HG02763 (cell line): Measurements from ENCODE around the gene MINDY1.

Experiments
- ATAC-seq: cut with Tn5 transposase; IDR thresholded peaks from one replicate; pipeline ENCODE4 v1.9.1; 2021; ENCODE audit warnings: mild to moderate bottlenecking, moderate library complexity; ENCODE audit not compliant: unreplicated experiment

MINDY1 gene

DNA sequence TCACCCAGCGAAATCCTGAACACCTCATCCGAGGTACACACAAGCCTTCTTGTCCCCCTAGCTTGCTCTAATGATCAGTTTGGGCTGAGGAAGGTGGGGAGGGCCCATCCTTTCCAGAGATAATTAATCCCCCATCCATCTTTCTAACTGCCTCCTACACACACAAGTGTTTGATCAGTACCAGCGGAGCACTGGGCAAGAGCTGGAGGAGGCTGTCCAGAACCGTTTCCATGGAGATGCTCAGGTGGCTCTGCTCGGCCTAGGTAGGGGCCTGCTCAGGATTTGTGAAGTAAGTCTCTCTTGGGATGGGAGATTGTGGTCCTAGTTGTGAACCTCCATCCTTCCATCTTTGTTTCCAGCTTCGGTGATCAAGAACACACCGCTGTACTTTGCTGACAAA lies 18.8 kb downstream of the MINDY1 start:
- ATAC-seq: no peak

DNA sequence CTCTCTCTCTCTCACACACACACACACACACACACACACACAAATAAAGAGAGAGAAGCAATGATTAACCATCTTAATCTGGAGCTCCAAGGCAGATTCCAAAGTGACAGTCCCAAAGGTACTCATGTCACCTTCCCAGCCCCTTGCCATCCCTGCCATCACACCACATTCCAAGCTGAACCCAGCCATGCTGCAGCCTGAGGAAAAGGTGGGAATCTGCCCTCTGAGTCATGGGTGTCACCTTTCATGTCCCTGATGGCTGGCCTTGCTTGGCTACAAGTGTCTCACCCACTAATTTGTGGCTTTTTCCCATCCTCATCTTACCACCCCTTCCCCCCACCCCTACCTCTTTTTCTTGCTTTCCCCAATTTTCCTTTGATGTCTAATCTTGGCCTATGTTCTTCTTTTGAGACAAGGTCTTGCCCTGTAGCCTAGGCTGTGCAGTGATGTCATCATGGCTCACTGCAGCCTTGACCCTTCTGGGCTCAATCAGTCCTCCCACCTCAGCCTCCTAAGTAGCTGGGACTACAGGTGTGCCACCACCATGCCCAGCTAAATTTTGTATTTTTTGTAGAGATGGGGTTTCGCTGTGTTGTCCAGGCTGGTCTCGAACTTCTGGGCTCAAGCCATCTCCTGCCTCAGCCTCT lies 21.4 kb downstream of the MINDY1 start:
- ATAC-seq: no peak

DNA sequence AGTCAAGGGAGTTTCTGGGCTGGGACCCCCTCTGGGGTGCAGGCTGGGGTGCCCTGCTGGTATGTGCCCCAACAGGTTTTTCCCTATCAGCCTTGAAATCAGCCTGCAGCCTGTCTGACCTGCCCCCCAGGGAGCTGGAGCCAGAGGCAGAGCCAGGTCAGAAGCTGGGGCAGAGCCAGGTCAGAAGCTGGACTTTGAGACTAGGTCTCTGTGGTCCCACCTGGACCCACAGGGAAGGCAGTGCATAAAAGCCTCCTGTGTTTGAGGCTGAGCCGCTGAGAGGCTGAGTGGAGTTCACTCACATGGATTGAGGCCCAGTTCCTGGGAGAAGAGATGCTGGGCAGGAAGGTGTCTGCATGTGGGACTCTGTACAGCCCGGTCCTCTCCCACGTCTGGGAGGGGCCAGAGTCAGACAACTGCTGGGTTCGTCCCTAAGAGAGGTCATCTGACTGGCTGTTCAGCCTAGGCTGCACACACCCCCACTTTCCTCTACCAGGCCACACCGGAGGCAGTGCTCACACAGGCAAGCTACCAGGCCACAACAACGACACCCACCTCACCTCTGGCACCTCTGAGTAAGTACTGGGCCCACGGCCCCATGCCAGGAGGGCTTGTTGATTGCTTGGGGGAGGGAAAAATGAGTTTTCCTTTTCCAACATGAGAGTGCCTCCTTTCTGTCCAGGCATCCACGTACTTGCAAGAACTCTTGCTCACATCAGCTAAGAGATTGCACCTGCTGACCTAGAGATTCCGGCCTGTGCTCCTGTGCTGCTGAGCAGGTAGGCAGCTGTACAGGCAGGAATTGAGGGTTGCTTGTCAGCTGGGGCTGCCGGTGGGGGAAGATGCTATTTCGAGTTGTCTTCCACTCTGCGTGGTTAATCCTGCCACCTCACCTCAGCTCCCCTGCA lies 24.6 kb downstream of the MINDY1 start, which contains the start of gene ANXA9:
ANXA9 (plus strand) TSS at position 488 of the 908 bp plus-strand sequence. CDS start 814 bp downstream, outside the sequence.
- no peak for ATAC-seq

DNA sequence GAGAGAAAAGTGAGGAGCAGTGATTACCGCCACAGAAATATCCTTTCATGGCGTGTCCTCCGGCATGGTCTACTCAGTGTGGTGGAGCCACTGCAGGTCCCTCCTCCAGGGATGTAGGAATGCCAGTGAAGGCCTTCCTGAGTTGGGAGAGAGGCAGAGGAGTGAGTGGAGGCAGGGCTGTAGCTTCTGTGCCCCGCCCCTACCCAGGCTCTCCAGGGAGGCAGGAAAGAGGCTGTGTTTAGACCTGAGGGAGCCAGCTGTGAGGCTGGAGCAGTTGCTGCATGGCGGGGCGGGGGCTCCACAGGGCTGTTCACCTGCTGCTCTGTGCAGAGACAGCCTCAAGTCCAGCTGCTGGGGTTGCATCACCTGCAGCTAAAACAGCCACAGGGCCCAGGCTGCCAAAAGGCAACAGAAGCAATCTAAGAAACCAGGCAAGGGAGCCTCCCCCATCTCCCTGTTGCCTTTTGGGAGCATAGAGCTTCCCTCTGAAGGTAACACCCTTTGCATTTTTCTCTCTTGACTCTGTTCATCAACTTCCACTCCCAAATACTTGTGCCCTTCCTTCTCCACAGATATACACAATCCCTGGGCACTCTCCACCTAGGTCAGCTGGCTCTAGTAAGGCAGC lies 25.4 kb downstream of the MINDY1 start:
- ATAC-seq: no peak

- no peak for ATAC-seq
Measured at GRCh38 chr1:150979092-150980056, 27.3 kb downstream of the MINDY1 start.

- no peak for ATAC-seq
Measured at GRCh38 chr1:150976879-150977694, 29.6 kb downstream of the MINDY1 start.

GRCh38 chr1:150976401-150976821 lies 30.3 kb downstream of the MINDY1 start:
- no peak for ATAC-seq

DNA sequence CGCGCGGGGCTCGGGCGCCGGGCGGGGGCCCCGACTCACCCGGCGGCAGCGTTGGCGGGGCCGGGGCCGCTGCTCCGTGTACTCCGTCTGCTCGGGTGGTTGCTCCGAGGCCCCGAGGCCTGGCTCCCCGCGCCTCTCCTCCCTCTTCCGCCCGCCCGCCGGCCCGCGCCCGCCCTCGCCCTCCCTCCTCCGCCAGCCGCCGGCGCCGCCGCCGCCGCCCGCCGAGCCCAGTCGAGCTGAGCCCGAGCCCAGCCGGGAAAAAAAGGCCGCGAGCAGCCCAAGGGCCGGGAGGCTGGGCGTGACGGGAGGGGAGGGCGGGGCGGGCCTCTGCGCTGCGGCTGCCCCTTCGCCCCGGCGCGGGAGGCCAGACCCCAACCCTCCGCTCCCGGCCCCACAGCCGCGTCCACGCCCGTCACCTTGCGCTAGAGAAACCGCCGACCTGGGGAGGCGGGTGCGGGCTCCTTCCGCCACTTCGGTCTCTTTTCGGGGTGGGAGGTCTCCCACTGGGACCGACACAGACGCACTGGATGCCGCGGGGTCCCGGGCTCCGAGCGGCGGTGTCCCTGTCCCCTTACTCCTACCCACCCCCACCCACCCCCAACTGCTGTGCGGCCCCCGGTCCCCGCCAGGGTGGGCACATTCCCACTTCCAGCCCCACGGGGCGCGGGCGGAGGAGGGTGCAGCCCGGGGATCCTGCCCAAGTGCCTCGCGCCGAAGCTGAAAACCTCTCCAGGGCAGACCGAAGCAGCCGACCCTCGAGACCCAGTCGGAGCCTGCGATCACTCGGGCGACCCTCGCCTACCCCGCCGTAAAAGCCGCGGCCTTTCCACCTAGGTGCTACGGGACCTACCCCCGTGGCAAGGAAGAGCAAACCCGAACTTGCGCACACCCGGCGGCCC lies 31.9 kb downstream of the MINDY1 start, which contains the start of gene CERS2:
CERS2 (minus strand) TSS at position 256 of the 899 bp plus-strand sequence. CDS start 5,745 bp downstream, outside the sequence.
- peak; percentile 43 for ATAC-seq

- ATAC-seq: peak; percentile 34
Measured at GRCh38 chr1:150973836-150974579, 32.7 kb downstream of the MINDY1 start.

- ATAC-seq: no peak
Measured at GRCh38 chr1:150973258-150973835, 33.4 kb downstream of the MINDY1 start.

- no peak for ATAC-seq
Measured at GRCh38 chr1:150972417-150972940, 34.2 kb downstream of the MINDY1 start.

GRCh38 chr1:150971583-150972416 lies 34.9 kb downstream of the MINDY1 start:
- ATAC-seq: no peak

DNA sequence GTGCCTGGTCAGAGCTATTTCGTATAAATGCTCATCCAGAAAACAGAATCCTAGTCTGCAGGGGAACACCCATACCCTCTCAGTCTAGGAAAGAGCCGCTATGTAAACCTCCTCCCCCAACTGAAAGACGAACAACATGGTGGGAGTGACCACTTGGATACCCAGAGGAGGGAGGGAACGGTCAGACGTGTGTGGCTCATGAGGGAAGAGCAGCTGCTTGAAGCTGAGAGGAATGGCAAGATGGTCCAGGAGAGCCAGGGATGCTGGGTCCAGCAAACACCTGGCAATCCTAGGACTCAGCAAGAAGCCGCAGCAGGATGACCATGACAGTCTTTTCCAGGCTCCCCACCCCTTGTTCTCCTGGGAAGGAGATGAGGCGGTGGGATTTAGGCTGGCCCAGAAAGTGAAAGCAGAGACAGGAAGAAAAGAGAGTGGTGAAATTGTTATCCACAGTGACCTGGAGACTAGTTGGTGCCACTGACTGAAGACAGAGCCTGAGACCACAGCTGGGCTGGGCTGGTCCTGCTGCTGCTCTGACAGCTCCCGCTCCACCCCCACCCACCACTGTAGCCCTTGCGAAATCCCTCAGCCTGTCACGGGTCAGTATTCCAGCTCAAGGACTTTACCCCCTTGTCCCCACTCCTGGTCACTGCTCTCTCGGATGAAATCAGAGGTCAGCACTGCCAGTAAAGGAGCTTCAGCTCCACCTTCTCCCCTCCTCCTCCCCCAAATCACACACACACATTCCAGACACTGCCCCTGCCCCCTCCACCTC lies 35.7 kb downstream of the MINDY1 start:
- ATAC-seq: no peak

- ATAC-seq: no peak
Measured at GRCh38 chr1:150969626-150970025, 37.1 kb downstream of the MINDY1 start.

DNA sequence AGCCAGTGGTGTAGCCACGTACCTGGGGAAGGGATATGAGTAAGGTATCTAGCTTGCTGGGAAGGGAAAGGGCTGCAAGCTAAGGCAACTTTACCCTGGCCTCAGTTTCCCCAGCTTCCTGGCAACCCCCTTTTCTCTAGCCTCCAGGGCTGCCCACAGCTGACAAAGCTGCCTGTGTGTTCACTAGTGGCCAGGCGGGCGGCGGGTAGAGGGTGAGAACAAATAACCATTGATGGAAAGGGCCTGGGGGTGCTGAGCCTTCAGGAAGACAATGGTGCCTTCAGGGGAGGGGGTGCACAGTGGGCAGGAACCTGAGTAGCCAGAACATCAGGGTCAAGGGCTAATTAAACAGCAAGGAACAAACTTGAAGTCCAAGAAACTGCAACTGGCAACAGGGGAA lies 38.2 kb downstream of the MINDY1 start:
- ATAC-seq: no peak
